H1 (cell line): Measurements from ENCODE around the gene RNU2-1. TPM values are rescaled to one million over a fixed set of nuclear protein-coding genes. Genes with fewer than 3 reads are reported as not detected.
A peak's percentile ranks its signal among the peaks of the same experiment; 100 is the strongest.

Experiments used
- CTCF ChIA-PET: fragments of 300-600 bp; sonication (Branson Sonifier 250); formaldehyde crosslinking; loops from one replicate; lab custom pipeline; 2021; ENCODE audit not compliant: partially characterized antibody; lab: Charles Lee
- POLR2A ChIA-PET: fragments of 300-600 bp; sonication (Branson Sonifier 250); formaldehyde crosslinking; loops from one replicate; lab custom pipeline; 2021; ENCODE audit warnings: inconsistent platforms; ENCODE audit not compliant: partially characterized antibody; lab: Charles Lee
- DNase-seq, 2 experiments: peaks; one replicate each; pipeline versions ENCODE4 v3.0.0 to v3.0.0-alpha.2; 2010 to 2022; ENCODE audit warnings: low spot score in 2 of 2, low read depth in 1 of 2, mixed read lengths in 1 of 2
- FAIRE-seq: peaks from 2 replicates; lab custom pipeline; 2011; peaks lifted over from hg19 to GRCh38; lab: Jason Lieb, UNC
- H2AFZ ChIP-seq: 2 replicates; pipeline ENCODE4 v1.8.1; 2012; ENCODE audit warnings: low read length, inconsistent platforms
- H2AK5ac ChIP-seq: 2 replicates; pipeline ENCODE4 v1.6.1; 2013; ENCODE audit warnings: low read depth, low read length
- H2BK120ac ChIP-seq: replicated peaks from 2 replicates; pipeline ENCODE3; 2013; ENCODE audit warnings: low read depth, low read length, inconsistent platforms
- H2BK12ac ChIP-seq: 2 replicates; pipeline ENCODE4 v1.6.1; 2013; ENCODE audit warnings: low read depth, low read length
- H2BK15ac ChIP-seq: 2 replicates; pipeline ENCODE4 v1.6.1; 2013; ENCODE audit warnings: low read length
- H2BK20ac ChIP-seq: 2 replicates; pipeline ENCODE4 v1.6.1; 2013; ENCODE audit warnings: low read length
- H2BK5ac ChIP-seq: 2 replicates; pipeline ENCODE4 v1.6.1; 2013; ENCODE audit warnings: low read depth, low read length
- H3K14ac ChIP-seq: 2 replicates; pipeline ENCODE4 v1.6.1; 2013; ENCODE audit warnings: inconsistent platforms; ENCODE audit not compliant: insufficient read length
- H3K18ac ChIP-seq: 2 replicates; pipeline ENCODE4 v1.6.1; 2013; ENCODE audit warnings: low read length; ENCODE audit errors: extremely low read depth
- H3K23ac ChIP-seq: 2 replicates; pipeline ENCODE4 v1.6.1; 2013; ENCODE audit warnings: inconsistent platforms; ENCODE audit not compliant: insufficient read length
- H3K23me2 ChIP-seq: 2 replicates; pipeline ENCODE4 v1.6.1; 2013; ENCODE audit warnings: low read depth, low read length
- H3K27ac ChIP-seq: 2 replicates; pipeline ENCODE4 v1.6.1; 2011; ENCODE audit warnings: low read depth, low read length, inconsistent platforms
- H3K27me3 ChIP-seq, 4 experiments: replicated peaks in 1 of 4; 1 replicate in 1 of 4; 2 replicates in 3 of 4; pipeline versions ENCODE4 v1.6.1 to v1.8.1; 2011 to 2013; ENCODE audit warnings: low read length in 3 of 4, mild to moderate bottlenecking in 3 of 4, inconsistent platforms in 2 of 4, mixed read lengths in 2 of 4, moderate library complexity in 1 of 4; ENCODE audit not compliant: control insufficient read depth in 3 of 4, insufficient read depth in 3 of 4; ENCODE audit errors: extremely low read depth in 1 of 4
- H3K36me3 ChIP-seq, 4 experiments: 2 replicates each; pipeline versions ENCODE4 v1.6.1 to v1.8.1; 2011 to 2013; ENCODE audit warnings: mild to moderate bottlenecking in 4 of 4, low read length in 3 of 4, moderate library complexity in 2 of 4, control low read depth in 1 of 4, inconsistent platforms in 1 of 4; ENCODE audit not compliant: insufficient read depth in 4 of 4, control insufficient read depth in 2 of 4
- H3K4ac ChIP-seq: replicated peaks from 2 replicates; pipeline ENCODE3; 2013; ENCODE audit warnings: low read length, low read depth, mixed read lengths, inconsistent platforms; ENCODE audit not compliant: insufficient read length
- H3K4me1 ChIP-seq, 4 experiments: replicated peaks in 1 of 4; 1 replicate in 1 of 4; 2 replicates in 3 of 4; pipeline versions ENCODE4 v1.6.1 to v1.8.1; 2011 to 2013; ENCODE audit warnings: low read length in 3 of 4, inconsistent platforms in 2 of 4, mixed read lengths in 1 of 4; ENCODE audit not compliant: insufficient read depth in 4 of 4, control insufficient read depth in 3 of 4
- H3K4me2 ChIP-seq, 2 experiments: 2 replicates each; pipeline versions ENCODE4 v1.6.1 to v1.8.1; 2011 to 2013; ENCODE audit warnings: low read depth in 2 of 2, low read length in 2 of 2, control low read depth in 1 of 2, inconsistent platforms in 1 of 2, mild to moderate bottlenecking in 1 of 2; ENCODE audit not compliant: insufficient read depth in 1 of 2
- H3K4me3 ChIP-seq, 4 experiments: fragments of 200-600, 300-600 bp in 1 of 4; sonication (generic), shearing (Covaris generic), sonication (Bioruptor Twin) in 1 of 4; 2 replicates each; pipeline versions ENCODE4 v1.5.1 to v1.8.1; 2011 to 2016; ENCODE audit warnings: low read length in 4 of 4, low read depth in 3 of 4, control low read depth in 2 of 4, inconsistent platforms in 2 of 4, mild to moderate bottlenecking in 2 of 4, mixed read lengths in 1 of 4, moderate library complexity in 1 of 4; ENCODE audit not compliant: insufficient read depth in 2 of 4; ENCODE audit errors: extremely low read depth in 1 of 4
- H3K56ac ChIP-seq: replicated peaks from 2 replicates; pipeline ENCODE3; 2013; ENCODE audit warnings: low read depth, mild to moderate bottlenecking, mixed read lengths, low read length, inconsistent platforms; ENCODE audit not compliant: insufficient read length
- H3K79me1 ChIP-seq: 2 replicates; pipeline ENCODE4 v1.6.1; 2013; ENCODE audit warnings: low read depth, low read length, control low read depth
- H3K79me2 ChIP-seq, 2 experiments: 2 replicates each; pipeline versions ENCODE4 v1.6.1 to v1.8.1; 2012 to 2013; ENCODE audit warnings: low read length in 2 of 2, mild to moderate bottlenecking in 2 of 2, inconsistent platforms in 1 of 2; ENCODE audit not compliant: insufficient read depth in 2 of 2, control insufficient read depth in 1 of 2
- H3K9ac ChIP-seq, 4 experiments: replicated peaks in 1 of 4; 1 replicate in 1 of 4; 2 replicates in 3 of 4; pipeline versions ENCODE4 v1.6.1 to v1.8.1; 2011 to 2013; ENCODE audit warnings: low read depth in 3 of 4, low read length in 3 of 4, control low read depth in 2 of 4, mild to moderate bottlenecking in 2 of 4, moderate library complexity in 2 of 4, inconsistent platforms in 1 of 4; ENCODE audit errors: extremely low read depth in 1 of 4
- H3K9me3 ChIP-seq, 2 experiments: 2 replicates each; pipeline versions ENCODE4 v1.6.1 to v1.8.1; 2012 to 2013; ENCODE audit warnings: mild to moderate bottlenecking in 2 of 2, moderate library complexity in 2 of 2, control low read depth in 1 of 2, inconsistent platforms in 1 of 2, low read depth in 1 of 2, low read length in 1 of 2, mixed read lengths in 1 of 2; ENCODE audit not compliant: insufficient read depth in 2 of 2
- H4K20me1 ChIP-seq, 2 experiments: replicated peaks in 1 of 2; 2 replicates each; pipeline versions ENCODE3 to v1.8.1; 2011 to 2013; ENCODE audit warnings: inconsistent platforms in 2 of 2, low read length in 2 of 2, mild to moderate bottlenecking in 1 of 2; ENCODE audit not compliant: insufficient read depth in 2 of 2, control insufficient read depth in 1 of 2
- H4K5ac ChIP-seq: 2 replicates; pipeline ENCODE4 v1.6.1; 2013; ENCODE audit warnings: low read length, low read depth, mixed read lengths, inconsistent platforms; ENCODE audit not compliant: insufficient read length
- H4K8ac ChIP-seq: 2 replicates; pipeline ENCODE4 v1.8.0; 2013; ENCODE audit warnings: mild to moderate bottlenecking, moderate library complexity, low read length, inconsistent platforms; ENCODE audit not compliant: insufficient read depth; ENCODE audit errors: extremely low read depth
- H4K91ac ChIP-seq: replicated peaks from 2 replicates; pipeline ENCODE3; 2013; ENCODE audit warnings: low read length, mixed read lengths, inconsistent platforms; ENCODE audit not compliant: insufficient read length
- CEBPB ChIP-seq: IDR thresholded peaks from 2 replicates; pipeline ENCODE4 v1.6.1; 2012; ENCODE audit warnings: low read depth, low read length
- CHD1 ChIP-seq: IDR thresholded peaks from 2 replicates; pipeline ENCODE4 v1.6.1; 2012; ENCODE audit warnings: low read depth, low read length, improper control_type of control experiment
- HDAC6 ChIP-seq: IDR thresholded peaks from one replicate; pipeline ENCODE4 v1.7.1; 2012; ENCODE audit warnings: low read depth, mild to moderate bottlenecking, inconsistent platforms, low read length, moderate library complexity
- KDM1A ChIP-seq: fragments of 200-600, 300-600 bp; sonication (generic); IDR thresholded peaks from 2 replicates; pipeline ENCODE4 v1.7.1; 2016; ENCODE audit warnings: mild to moderate bottlenecking, low read length, borderline replicate concordance
- KDM5A ChIP-seq: fragments of 200-600 bp; IDR thresholded peaks from 2 replicates; pipeline ENCODE4 v1.7.1; 2012; ENCODE audit warnings: mild to moderate bottlenecking, low read length, inconsistent platforms, mixed read lengths
- PHF8 ChIP-seq: fragments of 200-600 bp; sonication (generic); conservative IDR thresholded peaks from 2 replicates; pipeline ENCODE4 v1.7.1; 2012; ENCODE audit warnings: low read depth, mild to moderate bottlenecking, inconsistent platforms, low read length, moderate library complexity
- POU5F1 ChIP-seq: IDR thresholded peaks from 2 replicates; pipeline ENCODE4 v1.6.1; 2011; ENCODE audit warnings: low read depth, mild to moderate bottlenecking, low read length, moderate library complexity
- RNF2 ChIP-seq: fragments of 200-900, 300-1000 bp; sonication (generic); IDR thresholded peaks from 2 replicates; pipeline ENCODE4 v1.7.1; 2016; ENCODE audit warnings: borderline replicate concordance, low read depth, mild to moderate bottlenecking, antibody characterized with exemption, low read length; ENCODE audit not compliant: poor library complexity, severe bottlenecking; ENCODE audit errors: missing control alignments
- YY1 ChIP-seq: IDR thresholded peaks from 2 replicates; pipeline ENCODE4 v1.6.1; 2011; ENCODE audit warnings: low read depth, mild to moderate bottlenecking, low read length
- WGBS, 2 experiments: shearing (Covaris generic) in 1 of 2; methylation state at CpG; one replicate each; pipeline versions ENCODE4 v1.1.6 to v1.1.7; 2013 to 2015; ENCODE audit warnings: low lambda C conversion rate in 2 of 2, mixed read lengths in 2 of 2, inconsistent platforms in 1 of 2, low coverage in 1 of 2, missing lambda C conversion rate in 1 of 2; ENCODE audit not compliant: insufficient replicate concordance in 2 of 2, insufficient coverage in 1 of 2, insufficient read length in 1 of 2; ENCODE audit errors: extremely low coverage in 1 of 2, missing lambda C conversion rate in 1 of 2; 5-methylcytosine and 5-hydroxymethylcytosine counted together
- polyA plus RNA-seq, 7 experiments: library from polyadenylated mRNA; depleted of rRNA in 3 of 7; stranded (reverse) in 5 of 7; unstranded in 2 of 7; fragments of >200 nt in 5 of 7; fragments of 200-250 nt in 2 of 7; gene quantifications; 1 replicate in 5 of 7; 2 replicates in 1 of 7; 4 replicates in 1 of 7; pipeline versions ENCODE4 v1.2.1 to v1.2.3, GENCODE V29; 2011 to 2013; ENCODE audit warnings: missing spikeins in 2 of 7, mixed read lengths in 2 of 7
- total RNA-seq: library from RNA; stranded (reverse); fragmentation: NEBNext Ultra II Directional; extraction: Animal tissue kit (Norgen Biotek cat#: 25700); gene quantifications from 2 replicates; pipeline ENCODE4 v1.2.1, GENCODE V29; 2021
- TF ChIP-seq, protein P1 (sequence below): IDR thresholded peaks from 2 replicates; pipeline ENCODE4 v1.6.1; 2012; ENCODE audit warnings: inconsistent platforms

Gene RNU2-1
- total and polyA plus RNA-seq, 2 of the 8 experiments (the other 6 are each of a cell fraction or from before 2014, with no cell fraction given): 2,508 TPM; not detected in 1

DNA sequence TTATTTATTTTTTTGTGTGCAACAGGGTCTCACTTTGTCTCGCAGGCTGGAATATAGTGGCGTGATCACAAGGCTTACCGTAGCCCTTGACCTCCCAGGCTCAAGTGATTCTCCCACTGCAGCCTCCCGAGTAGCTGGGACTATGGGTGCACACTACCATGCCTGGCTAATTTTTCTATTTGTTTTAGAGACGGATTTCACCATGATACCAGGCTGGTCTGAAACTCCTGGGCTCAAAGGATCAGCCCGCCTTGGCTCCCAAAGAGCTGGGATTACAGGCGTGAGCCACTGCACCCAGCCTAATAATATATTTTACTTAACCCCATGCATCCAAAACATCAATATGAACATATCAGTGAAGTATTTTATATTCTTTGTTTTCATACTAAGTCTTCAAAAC lies 7.4 kb downstream of the RNU2-1 start:
- H3K14ac ChIP-seq: no peak overlapping the region
- TF ChIP-seq RNF2 (no peak), CHD1 (no peak), HDAC6 (no peak), POU5F1 (no peak), PHF8 (no peak), KDM5A (no peak), CEBPB (no peak), KDM1A (no peak), YY1 (no peak)
- TF ChIP-seq, protein P1, sequence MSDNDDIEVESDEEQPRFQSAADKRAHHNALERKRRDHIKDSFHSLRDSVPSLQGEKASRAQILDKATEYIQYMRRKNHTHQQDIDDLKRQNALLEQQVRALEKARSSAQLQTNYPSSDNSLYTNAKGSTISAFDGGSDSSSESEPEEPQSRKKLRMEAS: no peak
- H3K27me3 ChIP-seq: no peaks in the 10 kb centered on the region
- no peak overlapping the region for H4K91ac ChIP-seq
- no peak overlapping the region for H3K56ac ChIP-seq
- FAIRE-seq (no peak), DNase-seq (peak in 1 of 2 experiments; percentile 11)
- no peak overlapping the region for H3K4me3 ChIP-seq
- H3K36me3 ChIP-seq: no peaks in the 10 kb centered on the region
- H3K79me1 ChIP-seq: no peaks in the 10 kb centered on the region
- H2BK15ac ChIP-seq: no peak overlapping the region
- no peak overlapping the region for H4K5ac ChIP-seq
- no peak overlapping the region for H3K9ac ChIP-seq
- no peak overlapping the region for H2BK120ac ChIP-seq
- no peak overlapping the region for H3K18ac ChIP-seq
- no peak overlapping the region for H3K27ac ChIP-seq
- H2BK12ac ChIP-seq: no peak overlapping the region
- no peak overlapping the region for H2AK5ac ChIP-seq
- no peaks in the 10 kb centered on the region for H3K79me2 ChIP-seq
- 91% methylated on average over 7 of the region's 7 CpGs; no CpG with 5 or more reads in 1 of the 2 experiments for WGBS, 2 experiments
- no peak overlapping the region for H3K4ac ChIP-seq
- no peaks in the 10 kb centered on the region for H4K20me1 ChIP-seq
- H4K8ac ChIP-seq: no peak overlapping the region
- H2AFZ ChIP-seq: no peak overlapping the region
- ChIA-PET CTCF (interaction anchor here (0.6 to 1.2 kb wide), 5 partner anchors 10 to 1283 kb away, joined by 3 to 4 read pairs (median 3); no protein-coding TSS in a partner anchor), POLR2A (interaction anchor here (0.6 to 2.0 kb wide), 5 partner anchors 11 to 228 kb away, joined by 3 to 9 read pairs (median 7); partner anchors contain the start of gene TMEM106A)
- no peak overlapping the region for H3K23ac ChIP-seq
- no peaks in the 10 kb centered on the region; the same call in 1 of the 2 replicates for H3K23me2 ChIP-seq
- H2BK5ac ChIP-seq: no peak overlapping the region
- H2BK20ac ChIP-seq: no peak overlapping the region
- no peaks in the 10 kb centered on the region for H3K4me1 ChIP-seq
- H3K9me3 ChIP-seq: no peaks in the 10 kb centered on the region
- no peak overlapping the region for H3K4me2 ChIP-seq
